ENCODE data around the gene BCL7A.

DNA sequence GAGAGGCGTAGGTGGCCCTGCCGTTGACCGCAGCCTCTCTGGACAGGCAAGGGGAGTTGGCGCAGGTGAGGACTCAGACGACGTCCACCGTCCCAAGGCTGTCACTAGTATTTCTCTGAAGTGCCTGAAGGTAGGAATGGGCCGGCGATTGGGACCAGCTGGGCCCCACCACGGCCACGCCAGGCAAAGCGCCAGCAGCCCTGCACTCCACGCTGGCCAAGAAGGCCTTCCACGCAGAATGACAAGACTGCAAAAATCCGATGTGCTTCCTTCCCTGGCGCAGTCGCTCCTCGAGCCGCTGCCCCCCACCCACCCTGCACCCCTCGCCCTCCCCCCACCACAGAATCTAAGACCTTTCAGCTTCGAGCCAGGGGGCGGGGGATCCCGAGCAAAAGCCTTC lies 39.6 kb downstream of the BCL7A start:
- TF ChIP-seq, protein P1, sequence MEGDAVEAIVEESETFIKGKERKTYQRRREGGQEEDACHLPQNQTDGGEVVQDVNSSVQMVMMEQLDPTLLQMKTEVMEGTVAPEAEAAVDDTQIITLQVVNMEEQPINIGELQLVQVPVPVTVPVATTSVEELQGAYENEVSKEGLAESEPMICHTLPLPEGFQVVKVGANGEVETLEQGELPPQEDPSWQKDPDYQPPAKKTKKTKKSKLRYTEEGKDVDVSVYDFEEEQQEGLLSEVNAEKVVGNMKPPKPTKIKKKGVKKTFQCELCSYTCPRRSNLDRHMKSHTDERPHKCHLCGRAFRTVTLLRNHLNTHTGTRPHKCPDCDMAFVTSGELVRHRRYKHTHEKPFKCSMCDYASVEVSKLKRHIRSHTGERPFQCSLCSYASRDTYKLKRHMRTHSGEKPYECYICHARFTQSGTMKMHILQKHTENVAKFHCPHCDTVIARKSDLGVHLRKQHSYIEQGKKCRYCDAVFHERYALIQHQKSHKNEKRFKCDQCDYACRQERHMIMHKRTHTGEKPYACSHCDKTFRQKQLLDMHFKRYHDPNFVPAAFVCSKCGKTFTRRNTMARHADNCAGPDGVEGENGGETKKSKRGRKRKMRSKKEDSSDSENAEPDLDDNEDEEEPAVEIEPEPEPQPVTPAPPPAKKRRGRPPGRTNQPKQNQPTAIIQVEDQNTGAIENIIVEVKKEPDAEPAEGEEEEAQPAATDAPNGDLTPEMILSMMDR (conservative IDR thresholded peaks at IDR 0.05 in 1 of 2, IDR thresholded peaks at IDR 0.05 in 1 of 2; ENCODE audit: extremely low read depth in 1 of 2, insufficient read depth in 1 of 2, low read depth in 1 of 2, low read length in 2 of 2): no peak
- TF ChIP-seq EZH2 (IDR thresholded peaks at IDR 0.05; ENCODE audit: borderline replicate concordance, low read length): no peak

Measured in mammary epithelial cell (primary cell).